ENCODE measurements around the gene PRSS2. TPM values are rescaled to one million over a fixed set of nuclear protein-coding genes. Genes with fewer than 3 reads are reported as not detected.
"Not testable (repeated sequence)": the region's sequence is repeated elsewhere in the genome, so short reads cannot be mapped to it uniquely, and the experiment has no call there.

The PRSS2 gene
- total and polyA plus RNA-seq, 5 experiments from 2014 or later: not detected

DNA sequence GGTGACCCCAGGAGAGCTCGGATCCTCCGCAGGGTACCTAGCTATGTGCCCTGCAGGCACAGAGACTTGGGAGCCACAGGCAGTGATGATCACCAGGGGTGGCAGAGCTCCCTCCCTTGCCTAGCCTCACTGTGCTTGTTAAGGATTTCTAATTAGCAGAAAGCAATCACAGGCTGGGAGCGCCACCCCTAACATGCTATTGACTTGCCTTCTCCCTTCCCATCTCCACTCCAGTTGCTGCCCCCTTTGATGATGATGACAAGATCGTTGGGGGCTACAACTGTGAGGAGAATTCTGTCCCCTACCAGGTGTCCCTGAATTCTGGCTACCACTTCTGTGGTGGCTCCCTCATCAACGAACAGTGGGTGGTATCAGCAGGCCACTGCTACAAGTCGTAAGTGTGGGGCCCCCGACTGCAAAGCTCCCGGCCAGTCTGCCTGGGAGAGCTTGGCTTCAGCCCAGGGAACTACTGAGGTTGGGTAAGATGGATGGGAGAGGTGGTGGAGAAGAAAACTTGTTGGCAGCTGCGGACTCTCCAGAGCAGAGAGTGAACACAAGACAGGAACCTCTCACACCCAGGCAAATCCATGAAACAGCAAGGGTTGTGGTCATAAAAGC is 20.3 kb upstream of the PRSS2 start:
- peaks cover 0 to 1% (median 0%) of the 10 kb centered on the region in 4 donors for H3K4me1 Mint-ChIP-seq
- ATAC-seq: no peak
- POLR2A ChIA-PET: interaction anchor here (0.6 kb wide), 1 partner anchor 107 kb away, joined by 5 read pairs; no protein-coding TSS in a partner anchor

DNA sequence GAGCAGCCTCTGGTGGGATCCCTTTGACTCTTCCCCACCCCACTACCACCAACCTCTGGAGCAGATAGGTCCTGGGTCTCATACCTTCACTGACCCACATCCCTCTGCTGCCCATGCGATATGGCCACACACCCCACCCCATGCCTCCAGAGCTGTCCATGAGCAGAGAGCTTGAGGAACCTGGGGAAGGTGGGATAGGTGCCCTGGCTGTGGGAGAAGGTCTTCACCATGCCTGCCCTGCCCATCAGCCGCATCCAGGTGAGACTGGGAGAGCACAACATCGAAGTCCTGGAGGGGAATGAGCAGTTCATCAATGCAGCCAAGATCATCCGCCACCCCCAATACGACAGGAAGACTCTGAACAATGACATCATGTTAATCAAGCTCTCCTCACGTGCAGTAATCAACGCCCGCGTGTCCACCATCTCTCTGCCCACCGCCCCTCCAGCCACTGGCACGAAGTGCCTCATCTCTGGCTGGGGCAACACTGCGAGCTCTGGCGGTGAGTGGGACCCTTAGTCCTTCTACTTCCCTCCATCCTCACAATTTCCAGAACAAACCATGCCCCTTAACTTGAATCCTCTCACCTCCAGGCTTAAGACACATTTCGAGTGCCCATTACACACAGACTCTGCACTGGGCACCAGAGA is 19.1 kb upstream of the PRSS2 start:
- DNase-seq, H3K9me3 Mint-ChIP-seq, H3K27me3 Mint-ChIP-seq, H3K4me1 Mint-ChIP-seq, H3K4me3 Mint-ChIP-seq, POLR2A ChIA-PET, H3K36me3 Mint-ChIP-seq, ATAC-seq: not testable (repeated sequence)
- H3K27ac Mint-ChIP-seq: peak overlapping the region in 1 of 10 donors; percentile 38

More for the DNA sequence above, 20.3 kb upstream of the PRSS2 start:
- no peak for DNase-seq
- no peaks in the 10 kb centered on the region for H3K36me3 Mint-ChIP-seq
- peaks cover 0 to 1% (median 0%) of the 10 kb centered on the region in 9 donors for H3K9me3 Mint-ChIP-seq
- no peak overlapping the region for H3K4me3 Mint-ChIP-seq
- H3K27ac Mint-ChIP-seq: no peak overlapping the region
- H3K27me3 Mint-ChIP-seq: no peaks in the 10 kb centered on the region

DNA sequence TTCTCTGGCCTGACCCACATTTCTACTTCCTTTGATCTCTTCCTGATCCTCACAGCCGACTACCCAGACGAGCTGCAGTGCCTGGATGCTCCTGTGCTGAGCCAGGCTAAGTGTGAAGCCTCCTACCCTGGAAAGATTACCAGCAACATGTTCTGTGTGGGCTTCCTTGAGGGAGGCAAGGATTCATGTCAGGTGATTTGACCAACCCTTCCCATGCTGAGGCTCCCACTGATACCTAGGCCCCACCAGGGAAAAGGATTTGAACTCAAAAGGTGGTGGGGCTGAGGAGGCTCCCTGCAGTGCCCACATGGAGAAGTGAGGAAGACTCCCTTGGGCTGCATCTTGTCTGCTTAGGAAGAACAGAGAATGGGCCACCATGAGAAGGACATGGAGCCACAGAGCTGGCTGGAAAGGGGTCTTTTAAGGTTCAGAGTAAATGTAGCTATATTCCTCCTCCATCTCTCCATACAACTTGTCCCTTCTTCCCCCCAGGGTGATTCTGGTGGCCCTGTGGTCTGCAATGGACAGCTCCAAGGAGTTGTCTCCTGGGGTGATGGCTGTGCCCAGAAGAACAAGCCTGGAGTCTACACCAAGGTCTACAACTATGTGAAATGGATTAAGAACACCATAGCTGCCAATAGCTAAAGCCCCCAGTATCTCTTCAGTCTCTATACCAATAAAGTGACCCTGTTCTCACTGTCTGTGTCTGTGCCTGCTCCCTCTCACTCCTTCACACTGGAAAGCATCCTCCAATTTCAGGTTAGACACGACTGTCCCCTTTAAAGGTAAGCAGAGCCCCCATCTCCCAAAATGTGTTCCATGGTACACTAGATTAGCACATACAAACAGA is 18.2 kb upstream of the PRSS2 start:
- peaks cover 0 to 1% (median 0%) of the 10 kb centered on the region in 4 donors for H3K4me1 Mint-ChIP-seq
- H3K9me3 Mint-ChIP-seq: peaks cover 0 to 1% (median 0%) of the 10 kb centered on the region in 9 donors
- peak overlapping the region in 2 of 10 donors; percentile 19 to 67 for H3K27ac Mint-ChIP-seq
- H3K4me3 Mint-ChIP-seq: no peak overlapping the region
- POLR2A ChIA-PET: no interaction called here
- ATAC-seq (no peak), DNase-seq (no peak)
- H3K36me3 Mint-ChIP-seq: no peaks in the 10 kb centered on the region
- H3K27me3 Mint-ChIP-seq: no peaks in the 10 kb centered on the region

DNA sequence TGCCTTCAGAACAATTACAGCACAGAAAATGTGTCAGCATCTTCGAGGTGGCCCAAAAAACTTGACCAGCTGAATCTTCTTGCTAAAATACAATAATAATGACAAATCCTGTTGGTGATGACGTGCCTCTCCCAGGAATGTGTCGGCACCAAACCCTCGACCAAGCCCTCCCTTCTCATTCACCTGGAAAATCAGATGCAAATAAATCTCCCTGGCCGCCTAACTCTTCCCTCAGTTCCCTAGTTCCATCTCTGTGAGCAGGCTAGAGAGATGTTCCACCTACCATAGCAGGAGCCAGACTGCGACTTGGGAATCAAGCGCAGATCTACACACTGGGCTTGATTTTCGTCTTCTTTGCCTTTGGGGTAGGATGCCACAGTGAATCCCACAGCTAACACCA is 17.4 kb upstream of the PRSS2 start:
- POLR2A ChIA-PET: no interaction called here
- H3K9me3 Mint-ChIP-seq: peaks cover 0 to 1% (median 0%) of the 10 kb centered on the region in 9 donors
- H3K36me3 Mint-ChIP-seq: no peaks in the 10 kb centered on the region
- H3K4me3 Mint-ChIP-seq: no peak overlapping the region
- peaks cover 0 to 1% (median 0%) of the 10 kb centered on the region in 4 donors for H3K4me1 Mint-ChIP-seq
- ATAC-seq (no peak), DNase-seq (no peak)
- H3K27me3 Mint-ChIP-seq: no peaks in the 10 kb centered on the region
- H3K27ac Mint-ChIP-seq: no peak overlapping the region

DNA sequence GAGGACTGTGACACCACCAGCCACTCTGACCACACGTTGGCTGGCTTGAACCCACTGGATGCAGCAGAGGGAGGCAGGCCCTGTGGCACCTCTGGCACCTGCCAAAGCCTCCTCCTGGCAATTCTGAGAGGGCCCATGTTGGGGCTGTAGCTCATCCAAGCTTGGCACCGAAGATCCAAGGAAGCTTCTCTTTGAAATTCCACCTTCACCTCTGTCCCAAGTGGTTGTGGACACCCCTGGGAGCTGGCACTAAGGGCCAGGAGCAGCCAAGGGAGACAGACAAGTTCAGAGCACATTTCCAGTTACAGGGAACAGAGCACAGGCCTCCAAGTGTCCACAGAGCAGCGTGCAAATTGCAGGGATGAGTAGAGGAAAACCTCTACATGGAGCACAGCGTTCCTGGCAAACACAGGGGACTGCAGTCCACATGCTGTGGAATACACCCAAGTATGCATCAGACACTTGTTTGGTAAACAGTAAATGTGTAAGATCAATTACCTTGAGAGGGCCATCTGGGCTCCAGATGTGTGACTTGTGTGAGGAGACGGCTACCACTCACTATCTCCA is 16.8 kb upstream of the PRSS2 start:
- ATAC-seq, H3K4me3 Mint-ChIP-seq, H3K4me1 Mint-ChIP-seq, H3K27me3 Mint-ChIP-seq, DNase-seq, H3K27ac Mint-ChIP-seq, H3K36me3 Mint-ChIP-seq, H3K9me3 Mint-ChIP-seq, POLR2A ChIA-PET: not testable (repeated sequence)

DNA sequence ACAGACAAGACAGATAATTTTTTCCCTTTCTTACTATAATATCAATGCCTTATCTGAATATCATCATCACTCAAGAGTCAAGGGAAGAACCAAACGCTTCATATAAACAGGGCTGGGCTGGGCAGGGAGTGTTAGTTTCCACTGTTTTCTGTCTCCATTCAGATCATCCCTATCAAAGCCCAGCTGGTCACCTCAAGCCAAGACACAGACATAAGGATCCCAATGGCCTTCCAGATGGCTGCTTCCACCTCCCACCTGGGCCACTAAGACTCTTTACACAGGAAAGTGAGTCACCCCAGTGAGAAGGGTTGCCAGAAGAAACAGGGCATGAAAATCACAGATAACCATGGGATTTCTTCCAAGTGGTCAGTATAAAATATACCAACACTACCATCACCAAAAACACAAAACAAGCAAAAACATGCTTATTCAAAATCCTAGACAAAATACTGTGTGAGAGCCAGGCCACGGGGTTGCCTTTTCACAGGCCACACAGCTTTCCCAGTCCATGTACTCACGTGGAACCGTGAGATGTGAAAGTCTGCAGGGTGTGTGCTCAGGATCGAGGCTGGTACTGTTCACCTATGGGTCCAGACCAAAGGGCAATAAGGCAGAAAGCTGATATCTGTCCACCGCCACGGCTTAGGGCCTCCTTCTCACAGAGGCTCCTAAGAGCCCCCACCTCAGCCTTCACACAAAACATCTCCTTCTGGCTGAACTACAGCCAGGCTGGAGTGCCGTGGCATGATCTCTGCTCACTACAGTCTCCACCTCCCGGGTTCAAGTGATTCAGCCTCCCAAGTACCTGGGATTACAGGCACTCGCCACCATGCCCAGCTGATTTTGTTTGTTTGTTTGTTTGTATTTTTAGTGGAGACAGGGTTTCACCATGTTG is 15.8 kb upstream of the PRSS2 start:
- Mint-ChIP-seq H3K27ac (no peak overlapping the region), H3K27me3 (no peaks in the 10 kb centered on the region), H3K4me3 (no peak overlapping the region), H3K9me3 (peaks cover 0 to 1% (median 0%) of the 10 kb centered on the region in 9 donors), H3K36me3 (no peaks in the 10 kb centered on the region), H3K4me1 (peaks cover 0 to 1% (median 0%) of the 10 kb centered on the region in 4 donors)
- ATAC-seq: no peak
- POLR2A ChIA-PET: no interaction called here
- DNase-seq: no peak

DNA sequence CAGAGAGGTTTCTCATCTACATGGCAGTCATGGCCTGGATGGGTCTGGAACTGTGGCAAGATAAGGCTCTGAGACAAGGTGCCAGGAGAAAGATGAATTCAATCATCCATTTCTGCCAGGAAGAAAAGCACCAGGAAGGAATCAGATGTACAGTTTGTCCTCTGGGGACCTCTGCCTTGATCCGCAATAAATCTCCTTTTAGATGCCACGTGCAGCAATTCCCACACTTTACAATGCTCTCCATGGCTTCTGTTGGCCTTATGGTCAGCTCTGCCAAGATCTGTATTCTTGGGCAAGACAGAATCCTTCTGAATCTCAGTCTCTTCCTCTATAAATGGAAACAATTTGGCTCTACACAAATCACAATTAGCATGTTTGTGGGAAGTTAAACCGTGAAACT is 12.5 kb upstream of the PRSS2 start:
- ATAC-seq, H3K36me3 Mint-ChIP-seq, H3K4me3 Mint-ChIP-seq, DNase-seq, POLR2A ChIA-PET, H3K27ac Mint-ChIP-seq, H3K27me3 Mint-ChIP-seq, H3K9me3 Mint-ChIP-seq, H3K4me1 Mint-ChIP-seq: not testable (repeated sequence)

DNA sequence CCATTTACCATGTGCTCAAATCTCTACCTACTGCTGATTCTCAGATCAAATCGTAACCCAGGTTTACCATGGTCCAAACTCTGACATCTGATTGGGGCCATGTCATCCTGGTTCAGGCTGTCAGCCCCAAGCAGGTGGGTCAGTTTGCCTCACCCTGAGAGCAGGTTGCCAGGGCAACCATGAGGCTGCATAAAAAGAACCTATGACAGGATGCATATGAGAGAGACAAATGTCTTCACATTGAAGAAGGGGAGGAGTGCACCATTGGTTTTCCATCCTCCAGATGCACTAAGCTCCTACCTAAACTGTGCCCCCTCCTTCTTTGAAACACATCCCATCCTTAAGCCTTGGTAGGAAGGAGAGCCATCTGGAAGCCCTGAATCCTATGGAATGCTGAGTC is 11.3 kb upstream of the PRSS2 start:
- Mint-ChIP-seq H3K4me1 (no peaks in the 10 kb centered on the region), H3K9me3 (no peaks in the 10 kb centered on the region), H3K36me3 (no peaks in the 10 kb centered on the region), H3K27ac (no peak overlapping the region), H3K4me3 (no peak overlapping the region), H3K27me3 (no peaks in the 10 kb centered on the region)
- POLR2A ChIA-PET: no interaction called here
- no peak for DNase-seq
- ATAC-seq: no peak

DNA sequence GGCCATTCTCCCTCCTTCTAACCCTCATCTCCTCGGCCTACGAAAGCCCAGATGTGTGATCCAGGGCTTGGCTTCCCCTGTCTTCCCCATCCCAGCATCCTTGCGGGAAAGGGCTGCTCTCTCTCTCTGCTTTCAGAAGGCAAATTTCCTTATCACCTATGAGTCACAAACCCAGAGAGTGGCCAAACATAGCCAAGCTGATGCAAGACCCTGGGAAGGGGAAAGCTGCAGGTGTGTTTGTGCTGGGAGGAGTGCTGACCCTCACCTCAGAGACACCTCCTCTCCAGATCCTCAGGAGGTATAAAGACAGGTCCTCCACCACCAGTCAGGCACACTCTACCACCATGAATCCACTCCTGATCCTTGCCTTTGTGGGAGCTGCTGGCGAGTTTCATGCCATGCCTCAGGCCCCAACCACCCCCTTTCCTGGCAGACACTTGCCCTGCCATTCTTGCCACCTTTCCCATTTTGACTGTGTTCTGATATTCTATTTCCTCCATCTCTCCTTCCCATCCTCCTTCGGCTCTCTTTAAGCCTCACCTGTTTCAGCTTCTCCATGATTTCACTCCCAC is 10.6 kb upstream of the PRSS2 start:
- H3K4me3 Mint-ChIP-seq: no peak overlapping the region
- H3K9me3 Mint-ChIP-seq: no peaks in the 10 kb centered on the region
- DNase-seq (no peak), ATAC-seq (no peak)
- no peak overlapping the region for H3K27ac Mint-ChIP-seq
- POLR2A ChIA-PET: no interaction called here
- H3K4me1 Mint-ChIP-seq: no peaks in the 10 kb centered on the region
- no peaks in the 10 kb centered on the region for H3K36me3 Mint-ChIP-seq
- H3K27me3 Mint-ChIP-seq: no peaks in the 10 kb centered on the region

DNA sequence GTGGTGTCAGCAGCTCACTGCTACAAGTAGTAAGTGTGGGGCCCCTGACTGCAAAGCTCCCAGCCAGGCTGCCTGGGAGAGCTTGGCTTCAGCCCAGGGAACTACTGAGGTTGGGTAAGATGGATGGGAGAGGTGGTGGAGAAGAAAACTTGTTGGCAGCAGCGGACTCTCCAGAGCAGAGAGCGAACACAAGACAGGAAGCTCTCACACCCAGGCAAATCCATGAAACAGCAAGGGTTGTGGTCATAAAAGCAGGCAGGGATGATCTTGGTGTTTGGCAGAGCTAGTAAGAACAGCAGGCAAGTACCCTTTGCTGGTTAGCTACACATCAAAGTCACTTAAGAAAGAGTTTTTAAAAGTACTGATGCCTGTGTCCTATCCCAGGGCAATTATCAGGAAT is 9.2 kb upstream of the PRSS2 start:
- not testable (repeated sequence) for H3K27me3 Mint-ChIP-seq, DNase-seq, ATAC-seq

DNA sequence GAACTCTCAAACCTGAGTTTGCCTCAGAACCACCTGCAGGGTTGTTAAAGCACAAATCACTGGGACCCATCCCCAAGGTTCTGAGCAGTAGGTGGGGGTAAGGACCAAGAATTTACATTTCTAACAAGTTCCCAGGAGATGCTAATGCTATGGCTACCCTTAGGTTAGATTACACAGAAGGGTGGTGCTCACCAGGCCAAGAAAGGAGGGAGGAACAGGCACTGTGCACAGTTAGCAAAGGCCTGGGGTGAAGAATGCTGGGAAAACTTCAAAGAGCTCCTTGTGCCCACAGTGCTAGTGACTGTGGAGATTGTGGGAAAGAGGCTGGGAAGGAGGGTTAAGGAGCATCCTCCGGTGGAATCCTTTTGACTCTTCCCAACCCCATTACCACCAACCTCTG is 8.7 kb upstream of the PRSS2 start:
- Mint-ChIP-seq H3K4me1 (no peaks in the 10 kb centered on the region), H3K9me3 (no peaks in the 10 kb centered on the region), H3K4me3 (no peak overlapping the region), H3K27me3 (no peaks in the 10 kb centered on the region), H3K27ac (no peak overlapping the region), H3K36me3 (no peaks in the 10 kb centered on the region)
- ATAC-seq (no peak), DNase-seq (no peak)
- POLR2A ChIA-PET: no interaction called here

More for the DNA sequence above, 9.2 kb upstream of the PRSS2 start:
- H3K9me3 Mint-ChIP-seq, H3K4me3 Mint-ChIP-seq, H3K4me1 Mint-ChIP-seq, H3K36me3 Mint-ChIP-seq, POLR2A ChIA-PET: not testable (repeated sequence)
- H3K27ac Mint-ChIP-seq: peak overlapping the region in 1 of 10 donors; percentile 43

DNA sequence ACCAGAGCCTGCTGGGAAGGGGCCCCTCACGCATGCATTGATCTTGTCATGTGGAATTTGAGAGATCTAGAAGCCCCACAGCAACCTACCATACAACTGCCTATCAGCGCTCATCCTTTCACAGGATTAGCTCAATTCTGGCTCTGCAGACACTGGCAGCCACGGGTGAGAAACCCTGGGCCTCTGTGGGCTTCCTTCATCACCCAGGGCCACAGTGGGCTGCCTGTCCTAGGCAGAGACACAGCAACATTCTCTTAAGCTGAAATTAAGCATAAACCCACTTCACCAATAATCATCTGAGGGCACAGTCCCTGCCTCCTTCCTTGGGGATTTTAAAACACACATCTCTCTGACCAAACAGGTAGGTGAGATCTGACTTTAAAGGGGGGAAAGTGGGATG is 3.3 kb upstream of the PRSS2 start:
- Mint-ChIP-seq H3K36me3 (no peaks in the 10 kb centered on the region), H3K27ac (no peak overlapping the region), H3K4me1 (peaks cover 0 to 13% (median 3%) of the 10 kb centered on the region in 4 donors), H3K9me3 (no peaks in the 10 kb centered on the region), H3K27me3 (peaks cover 0 to 7% (median 0%) of the 10 kb centered on the region in 5 donors), H3K4me3 (no peak overlapping the region)
- no peak for DNase-seq
- POLR2A ChIA-PET: no interaction called here
- no peak for ATAC-seq

All from naive thymus-derived CD8-positive, alpha-beta T cell (primary cell).